Neural progenitor cell (in vitro differentiated cells): ENCODE results near the gene MACROD2. TPM values are rescaled to one million over a fixed set of nuclear protein-coding genes. Genes with fewer than 3 reads are reported as not detected.

Experiments used
- DNase-seq: peaks from one replicate; pipeline ENCODE4 v3.0.0-alpha.2; 2016; ENCODE audit warnings: low spot score
- H2AFZ ChIP-seq: fragments of 200-600 bp; sonication (generic); replicated peaks from 2 replicates; pipeline ENCODE4 v1.6.1; 2016; ENCODE audit warnings: antibody characterized with exemption
- H3F3A ChIP-seq: fragments of 200-600 bp; sonication (generic); 2 replicates; pipeline ENCODE4 v1.6.1; 2016; ENCODE audit warnings: antibody characterized with exemption, low read depth
- H3K27ac ChIP-seq: fragments of 200-600 bp; sonication (generic); 2 replicates; pipeline ENCODE4 v1.5.1; 2016; ENCODE audit warnings: mild to moderate bottlenecking
- H3K27me3 ChIP-seq: fragments of 200-600 bp; sonication (generic); 2 replicates; pipeline ENCODE4 v1.6.1; 2016; ENCODE audit warnings: mild to moderate bottlenecking, moderate library complexity
- H3K36me3 ChIP-seq: fragments of 200-600 bp; sonication (generic); 2 replicates; pipeline ENCODE4 v1.5.1; 2016
- H3K4me1 ChIP-seq: fragments of 200-600 bp; sonication (generic); 2 replicates; pipeline ENCODE4 v1.6.1; 2016; ENCODE audit warnings: mixed run types
- H3K4me2 ChIP-seq: fragments of 200-600 bp; sonication (generic); 2 replicates; pipeline ENCODE4 v1.6.1; 2016
- H3K4me3 ChIP-seq: fragments of 200-600 bp; sonication (generic); 2 replicates; pipeline ENCODE4 v1.5.1; 2016
- H3K79me2 ChIP-seq: fragments of 200-600 bp; sonication (generic); 2 replicates; pipeline ENCODE4 v1.6.1; 2016; ENCODE audit warnings: low read depth
- H3K9ac ChIP-seq: fragments of 200-600 bp; sonication (generic); 2 replicates; pipeline ENCODE4 v1.6.1; 2016
- H3K9me3 ChIP-seq: fragments of 200-600 bp; sonication (generic); 2 replicates; pipeline ENCODE4 v1.5.1; 2016; ENCODE audit warnings: low read depth
- H4K20me1 ChIP-seq: fragments of 200-600 bp; sonication (generic); 2 replicates; pipeline ENCODE4 v1.6.1; 2016; ENCODE audit warnings: low read depth
- H3K27ac Mint-ChIP-seq: 3 replicates; pipeline ENCODE4 v1.8.0; 2021; ENCODE audit warnings: mixed read lengths
- H3K27me3 Mint-ChIP-seq: 2 replicates; pipeline ENCODE4 v1.8.0; 2022; ENCODE audit warnings: low read depth, mild to moderate bottlenecking, inconsistent platforms, moderate library complexity, mixed read lengths; ENCODE audit not compliant: insufficient read depth
- H3K36me3 Mint-ChIP-seq: 3 replicates; pipeline ENCODE4 v1.8.0; 2021; ENCODE audit warnings: mixed read lengths
- H3K4me1 Mint-ChIP-seq: 3 replicates; pipeline ENCODE4 v1.8.0; 2021; ENCODE audit warnings: mixed read lengths
- H3K4me3 Mint-ChIP-seq: 3 replicates; pipeline ENCODE4 v1.8.0; 2021; ENCODE audit warnings: mild to moderate bottlenecking, moderate library complexity, mixed read lengths
- H3K9me3 Mint-ChIP-seq: 3 replicates; pipeline ENCODE4 v1.8.0; 2020; ENCODE audit warnings: mixed read lengths
- CTCF ChIP-seq: fragments of 200-600 bp; sonication (generic); IDR thresholded peaks from 2 replicates; pipeline ENCODE4 v1.5.1; 2017; ENCODE audit warnings: antibody characterized with exemption, mild to moderate bottlenecking
- EZH2 ChIP-seq: fragments of 200-600 bp; sonication (generic); IDR thresholded peaks from 2 replicates; pipeline ENCODE4 v1.6.1; 2017; ENCODE audit warnings: antibody characterized with exemption, mild to moderate bottlenecking, moderate library complexity
- EZH2phosphoT487 ChIP-seq: fragments of 200-600 bp; sonication (generic); IDR thresholded peaks from 2 replicates; pipeline ENCODE4 v1.6.1; 2017; ENCODE audit warnings: antibody characterized with exemption
- total RNA-seq: library from RNA; depleted of rRNA; stranded (reverse); fragments of >200 nt; gene quantifications from 2 replicates; pipeline ENCODE4 v1.2.3, GENCODE V29; 2015; ENCODE audit warnings: low replicate concordance

MACROD2 gene
- total RNA-seq, 1 donor from 2014 or later = 11.9 TPM

DNA sequence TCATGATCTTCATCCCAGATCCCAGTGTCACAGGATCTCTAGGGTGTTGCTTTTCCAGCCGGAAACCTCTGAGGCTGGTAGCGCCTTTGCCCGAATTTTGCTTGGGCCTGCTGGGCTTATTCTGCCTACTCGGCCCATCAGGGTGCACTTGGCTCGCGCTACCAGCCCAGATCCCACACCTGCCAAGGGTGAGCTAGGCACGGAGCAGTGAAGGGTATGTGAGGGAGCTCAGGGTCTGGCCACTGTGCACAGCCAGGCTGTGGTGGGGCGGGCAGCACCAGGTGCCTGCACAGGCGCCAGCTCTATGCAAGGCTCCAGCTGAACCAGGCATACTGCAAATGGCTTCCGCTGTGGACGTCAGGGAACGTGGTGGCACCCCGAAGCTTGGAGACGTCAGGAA lies 1035.5 kb downstream of the MACROD2 start:
- Histone ChIP-seq H4K20me1 (no peaks in the 10 kb centered on the region), H2AFZ (no peak overlapping the region), H3K4me2 (no peak overlapping the region), H3K4me1 (peaks cover 3% of the 10 kb centered on the region), H3K79me2 (no peaks in the 10 kb centered on the region), H3K9ac (no peak overlapping the region), H3K36me3 (no peaks in the 10 kb centered on the region), H3K27ac (no peak overlapping the region), H3F3A (no peaks in the 10 kb centered on the region), H3K4me3 (no peak overlapping the region), H3K9me3 (no peaks in the 10 kb centered on the region), H3K27me3 (no peaks in the 10 kb centered on the region)
- no peaks in the 10 kb centered on the region for H3K27me3 Mint-ChIP-seq
- DNase-seq = no peak
- no peak overlapping the region for H3K4me3 Mint-ChIP-seq
- H3K36me3 Mint-ChIP-seq = no peaks in the 10 kb centered on the region
- no peaks in the 10 kb centered on the region for H3K9me3 Mint-ChIP-seq
- H3K27ac Mint-ChIP-seq = no peak overlapping the region
- peaks cover 7% of the 10 kb centered on the region for H3K4me1 Mint-ChIP-seq
- TF ChIP-seq CTCF (no peak), EZH2phosphoT487 (no peak), EZH2 (no peak)

GRCh38 chr20:15031546-15032351 lies 1036.4 kb downstream of the MACROD2 start:
- Histone ChIP-seq H2AFZ (no peak overlapping the region), H3K4me1 (no peaks in the 10 kb centered on the region), H3K9ac (no peak overlapping the region), H3F3A (no peaks in the 10 kb centered on the region), H3K27ac (no peak overlapping the region), H3K27me3 (no peaks in the 10 kb centered on the region), H3K9me3 (no peaks in the 10 kb centered on the region), H3K36me3 (no peaks in the 10 kb centered on the region), H3K79me2 (no peaks in the 10 kb centered on the region), H4K20me1 (no peaks in the 10 kb centered on the region), H3K4me2 (no peak overlapping the region), H3K4me3 (no peak overlapping the region)
- H3K4me3 Mint-ChIP-seq = no peak overlapping the region
- H3K27ac Mint-ChIP-seq = no peak overlapping the region
- no peaks in the 10 kb centered on the region for H3K36me3 Mint-ChIP-seq
- no peak for DNase-seq
- no peaks in the 10 kb centered on the region for H3K9me3 Mint-ChIP-seq
- H3K27me3 Mint-ChIP-seq = no peaks in the 10 kb centered on the region
- TF ChIP-seq EZH2 = no peak
- no peak for TF ChIP-seq EZH2phosphoT487
- no peak for TF ChIP-seq CTCF
- peaks cover 5% of the 10 kb centered on the region for H3K4me1 Mint-ChIP-seq

DNA sequence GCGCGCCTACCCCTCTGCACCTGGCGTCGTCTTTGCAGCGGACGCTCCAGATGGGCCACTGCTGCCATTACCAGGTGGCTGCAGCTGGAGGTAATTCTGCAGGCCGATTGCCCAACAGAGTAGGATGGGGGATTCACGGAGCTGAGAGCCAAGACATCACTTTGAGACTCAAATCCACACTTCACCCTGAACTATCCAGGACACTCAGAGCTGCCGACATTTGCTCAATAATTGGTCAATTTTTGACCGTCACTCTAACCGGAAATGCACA lies 1037.0 kb downstream of the MACROD2 start:
- Histone ChIP-seq H3F3A (no peaks in the 10 kb centered on the region), H4K20me1 (no peaks in the 10 kb centered on the region), H3K27me3 (no peaks in the 10 kb centered on the region), H3K4me2 (no peak overlapping the region), H3K4me1 (no peaks in the 10 kb centered on the region), H3K36me3 (no peaks in the 10 kb centered on the region), H3K9ac (no peak overlapping the region), H3K79me2 (no peaks in the 10 kb centered on the region), H2AFZ (no peak overlapping the region), H3K27ac (no peak overlapping the region), H3K4me3 (no peak overlapping the region), H3K9me3 (no peaks in the 10 kb centered on the region)
- Mint-ChIP-seq H3K36me3 (no peaks in the 10 kb centered on the region), H3K9me3 (no peaks in the 10 kb centered on the region), H3K4me1 (no peaks in the 10 kb centered on the region), H3K27ac (no peak overlapping the region), H3K27me3 (no peaks in the 10 kb centered on the region), H3K4me3 (no peak overlapping the region)
- DNase-seq = no peak
- TF ChIP-seq EZH2 (no peak), CTCF (no peak), EZH2phosphoT487 (no peak)
